Measurements from ENCODE around the gene TGM3. TPM values are rescaled to one million over a fixed set of nuclear protein-coding genes. Genes with fewer than 3 reads are reported as not detected.
"Not testable (repeated sequence)": the region's sequence is repeated elsewhere in the genome, so short reads cannot be mapped to it uniquely, and the experiment has no call there.

TGM3 gene, protein sequence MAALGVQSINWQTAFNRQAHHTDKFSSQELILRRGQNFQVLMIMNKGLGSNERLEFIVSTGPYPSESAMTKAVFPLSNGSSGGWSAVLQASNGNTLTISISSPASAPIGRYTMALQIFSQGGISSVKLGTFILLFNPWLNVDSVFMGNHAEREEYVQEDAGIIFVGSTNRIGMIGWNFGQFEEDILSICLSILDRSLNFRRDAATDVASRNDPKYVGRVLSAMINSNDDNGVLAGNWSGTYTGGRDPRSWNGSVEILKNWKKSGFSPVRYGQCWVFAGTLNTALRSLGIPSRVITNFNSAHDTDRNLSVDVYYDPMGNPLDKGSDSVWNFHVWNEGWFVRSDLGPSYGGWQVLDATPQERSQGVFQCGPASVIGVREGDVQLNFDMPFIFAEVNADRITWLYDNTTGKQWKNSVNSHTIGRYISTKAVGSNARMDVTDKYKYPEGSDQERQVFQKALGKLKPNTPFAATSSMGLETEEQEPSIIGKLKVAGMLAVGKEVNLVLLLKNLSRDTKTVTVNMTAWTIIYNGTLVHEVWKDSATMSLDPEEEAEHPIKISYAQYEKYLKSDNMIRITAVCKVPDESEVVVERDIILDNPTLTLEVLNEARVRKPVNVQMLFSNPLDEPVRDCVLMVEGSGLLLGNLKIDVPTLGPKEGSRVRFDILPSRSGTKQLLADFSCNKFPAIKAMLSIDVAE
- polyA plus RNA-seq (ENCODE audit: insufficient read length), result 0.25 TPM

DNA sequence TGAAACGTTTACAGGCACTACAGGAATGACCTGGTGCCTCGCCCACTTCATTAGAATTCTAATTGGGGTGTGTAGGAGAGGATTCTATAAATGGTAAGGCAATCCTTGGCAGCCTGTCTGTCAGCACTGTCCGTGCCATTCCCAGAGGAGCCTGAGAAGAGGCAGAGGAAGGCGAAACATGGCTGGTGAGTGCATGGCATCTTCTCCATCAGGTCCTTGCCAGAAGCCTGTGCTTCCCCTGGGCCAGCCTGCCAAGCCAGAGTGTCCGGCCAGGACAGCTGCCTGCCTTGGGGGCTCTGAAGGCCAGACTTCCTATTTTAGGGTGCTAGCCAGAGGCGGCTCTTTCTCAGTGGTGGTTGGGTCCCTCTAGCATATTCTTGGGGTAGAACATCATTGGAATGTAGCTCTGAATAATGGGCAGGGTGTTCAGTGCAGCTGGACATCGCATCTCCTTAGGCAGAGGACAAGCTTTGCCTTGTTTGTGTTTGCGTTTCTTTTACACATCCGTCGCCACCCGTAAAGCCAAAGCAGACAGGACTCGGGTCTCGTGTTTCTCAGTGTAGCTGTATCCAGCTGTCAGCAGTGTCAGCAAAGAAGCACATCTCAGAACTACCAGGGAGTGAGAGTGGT lies at the start of gene TGM3:
Gene TGM3 (plus strand): TSS at position 116 of the 630 bp plus-strand sequence. CDS start 63 bp downstream, at position 179.
- DNase-seq (ENCODE audit: low read depth), result no peak

DNA sequence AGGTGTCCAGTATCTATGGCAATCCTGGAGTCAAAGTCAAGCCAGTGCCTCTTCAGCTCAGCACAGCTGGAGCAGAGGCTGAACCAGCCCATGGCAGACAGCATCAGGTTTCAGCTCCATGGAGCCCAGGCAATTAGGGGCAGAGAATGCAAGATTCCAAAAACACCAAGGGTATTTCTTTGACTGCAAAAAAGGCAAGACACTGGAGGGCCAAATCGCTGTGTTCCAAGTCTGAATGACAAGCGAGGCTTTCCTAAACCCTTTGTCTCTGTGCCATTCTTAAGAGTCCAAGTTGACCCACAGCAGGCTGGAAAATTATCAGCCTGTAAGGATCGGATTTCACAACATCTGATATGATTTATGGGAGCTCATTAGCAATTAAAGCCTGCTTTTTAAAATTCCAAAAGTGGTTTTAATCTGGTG lies 49.7 kb upstream of the TGM3 start:
- DNase-seq (ENCODE audit: low read depth), result no peak

DNA sequence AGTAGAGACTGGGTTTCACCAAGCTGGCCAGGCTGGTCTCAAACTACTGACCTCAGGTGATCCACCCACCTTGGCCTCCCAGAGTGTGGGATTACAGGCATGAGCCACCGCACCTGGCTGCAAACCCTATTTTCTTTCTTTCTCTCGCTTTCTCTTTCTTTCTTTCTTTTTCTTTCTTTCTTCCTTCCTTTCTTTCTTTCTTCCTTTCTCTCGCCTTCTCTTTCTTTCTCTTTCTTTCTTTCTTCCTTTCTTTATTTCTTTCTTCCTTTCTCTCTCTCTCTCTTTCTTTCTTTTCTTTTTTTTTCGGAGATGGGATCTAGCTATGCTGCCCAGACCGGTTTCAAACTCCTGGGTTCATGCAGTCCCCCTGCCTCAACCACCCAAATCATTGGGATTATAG lies 47.0 kb upstream of the TGM3 start:
- no peak for DNase-seq (ENCODE audit: low read depth)

DNA sequence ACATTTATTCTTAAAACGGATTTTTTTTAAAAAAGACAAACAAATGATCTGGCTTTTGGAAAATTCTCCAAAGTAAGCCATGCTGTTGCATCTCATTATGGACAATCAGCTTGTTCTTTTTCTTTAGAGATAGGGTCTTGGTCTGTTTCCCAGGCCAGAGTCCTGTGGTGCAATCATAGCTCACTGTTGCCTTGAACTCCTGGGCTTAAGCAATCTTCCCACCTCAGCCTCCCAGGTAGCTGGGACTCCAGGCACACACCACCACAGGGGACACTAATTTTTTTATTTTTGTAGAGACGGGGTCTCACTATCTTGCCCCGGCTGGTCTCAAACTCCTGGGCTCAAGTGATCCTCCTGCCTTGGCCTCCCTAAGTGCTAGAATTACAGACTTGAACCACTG lies 45.9 kb upstream of the TGM3 start:
- no peak for DNase-seq (ENCODE audit: low read depth)

DNA sequence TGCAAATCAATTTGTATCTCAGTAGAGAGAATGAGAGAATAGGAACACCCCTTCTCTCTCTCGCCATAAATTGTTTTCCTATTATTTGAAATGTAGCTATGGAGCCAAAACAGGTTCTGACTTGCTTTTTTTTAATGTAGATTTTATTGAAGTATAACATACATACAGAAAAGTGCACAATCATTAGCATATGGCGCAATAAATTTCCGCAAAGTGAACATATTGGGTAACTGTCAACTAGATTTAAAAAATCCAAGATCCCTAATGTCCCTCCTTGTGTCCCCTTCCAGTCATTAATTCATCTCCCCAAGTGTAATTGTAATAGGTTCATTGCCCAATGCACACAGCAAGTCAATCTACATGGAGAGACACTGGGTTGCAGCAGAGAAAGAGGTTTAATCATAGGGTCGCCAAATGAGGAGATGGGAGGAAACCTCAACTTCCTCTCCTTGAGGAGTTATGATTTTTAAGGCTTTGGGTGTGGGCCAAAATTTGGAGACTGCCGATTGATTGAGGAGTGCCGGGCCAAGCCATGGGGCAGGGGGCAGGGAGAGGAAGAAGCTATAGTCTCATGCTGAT lies 43.3 kb upstream of the TGM3 start:
- no peak for DNase-seq (ENCODE audit: low read depth)

DNA sequence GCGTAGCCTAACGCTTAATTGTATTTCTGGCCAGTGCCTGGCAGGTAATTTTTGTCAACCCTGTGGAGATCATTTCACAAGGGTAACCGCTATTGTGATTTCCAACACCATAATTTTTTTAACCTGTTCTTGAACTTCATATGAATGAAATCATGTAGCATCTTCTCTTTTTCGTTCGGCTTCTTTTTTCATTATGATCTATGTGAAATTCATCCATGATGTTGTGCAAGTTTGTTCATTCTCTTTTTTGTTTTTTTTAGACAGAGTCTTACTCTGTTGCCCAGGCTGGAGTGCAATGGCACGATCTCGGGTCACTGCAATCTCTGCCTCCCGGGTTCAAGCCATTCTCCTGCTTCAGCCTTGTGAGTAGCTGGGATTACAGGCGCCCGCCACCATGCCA lies 42.5 kb upstream of the TGM3 start:
- no peak for DNase-seq (ENCODE audit: low read depth)

DNA sequence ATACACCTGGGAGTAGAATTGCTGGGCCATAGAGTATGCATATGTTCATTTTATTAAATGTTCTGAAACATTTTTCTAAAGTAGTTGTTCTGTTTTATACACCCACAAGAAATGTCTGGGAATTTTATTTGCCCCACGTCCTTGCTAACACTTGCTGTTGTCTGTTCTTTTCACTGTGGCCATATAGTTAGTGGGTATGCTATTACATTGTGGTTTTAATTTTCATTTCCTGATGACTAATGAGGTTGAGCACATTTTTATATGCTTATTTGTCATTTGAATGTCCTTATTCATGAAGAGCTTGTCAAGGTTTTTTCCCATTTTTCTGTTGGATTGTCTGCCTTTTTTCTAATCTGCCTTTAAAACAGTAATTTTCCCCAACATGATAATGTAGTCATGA lies 41.5 kb upstream of the TGM3 start:
- DNase-seq (ENCODE audit: low read depth), result no peak

DNA sequence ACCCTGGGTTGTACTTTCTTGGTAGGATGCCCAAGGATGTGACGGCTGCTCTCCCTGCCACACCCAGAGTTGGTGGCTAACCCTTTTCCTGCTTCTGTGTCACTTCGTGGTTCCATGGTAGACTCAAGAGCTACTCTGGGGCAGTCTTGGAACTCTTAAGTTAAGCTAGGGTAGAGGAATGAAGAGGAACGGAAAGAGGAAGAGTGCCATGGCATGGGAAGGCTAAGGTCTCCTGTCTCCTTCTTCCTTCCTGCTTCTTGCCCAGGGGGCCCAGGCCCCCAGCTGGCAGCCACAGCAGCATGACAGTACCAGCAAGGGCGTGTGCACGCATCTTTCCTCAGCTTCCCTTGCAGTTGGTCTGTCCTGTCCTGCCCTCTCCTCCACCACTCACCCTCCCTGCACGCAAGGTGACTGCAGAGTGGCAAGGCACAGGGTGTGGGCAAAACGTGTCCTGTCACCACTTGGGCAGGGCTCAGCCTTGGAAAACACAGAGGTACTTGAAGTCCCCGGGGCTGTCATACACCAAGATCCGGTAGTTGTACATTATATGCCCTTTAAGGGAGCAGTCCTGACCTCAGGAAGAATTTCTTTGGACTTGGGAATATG lies 39.8 kb upstream of the TGM3 start:
- no peak for DNase-seq (ENCODE audit: low read depth)

DNA sequence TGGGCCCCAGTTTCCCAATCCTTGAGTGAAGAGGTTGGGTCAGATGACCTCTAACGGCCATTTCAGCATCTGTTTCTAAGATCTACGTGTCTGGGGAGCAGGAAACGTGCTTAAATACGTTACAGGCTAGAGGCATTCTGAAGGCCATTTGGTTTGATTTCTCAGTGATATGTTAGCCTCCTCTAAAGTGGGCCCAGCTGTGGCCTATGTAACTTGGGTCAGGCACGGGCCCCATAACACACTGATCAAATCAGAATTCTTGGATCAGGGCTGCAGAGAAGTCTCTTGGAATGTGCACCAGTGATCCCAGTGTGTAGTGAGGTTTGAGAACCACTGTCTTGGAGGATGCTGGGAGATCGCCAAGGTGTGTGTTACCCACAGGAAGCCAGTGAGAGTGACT lies 36.1 kb upstream of the TGM3 start:
- no peak for DNase-seq (ENCODE audit: low read depth)

DNA sequence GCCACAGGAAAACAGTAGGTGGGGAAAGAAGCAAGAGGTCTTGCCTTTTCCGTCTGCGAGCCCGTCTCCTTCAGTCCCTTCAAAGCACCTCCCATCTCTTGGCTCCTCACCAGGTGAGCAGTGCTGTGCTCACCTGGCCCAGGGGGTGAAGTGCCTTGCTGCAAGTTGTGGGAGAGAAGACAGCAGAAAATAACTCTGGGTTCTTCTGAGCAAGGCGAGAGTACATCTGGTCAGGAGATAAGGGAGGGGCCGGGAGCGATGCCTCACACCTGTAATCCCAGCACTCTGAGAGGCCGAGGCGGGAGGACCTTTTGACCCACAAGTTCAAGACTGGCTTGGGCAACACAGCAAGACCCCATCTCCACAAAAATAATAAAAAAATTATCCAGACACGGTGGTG lies 35.6 kb upstream of the TGM3 start:
- DNase-seq (ENCODE audit: low read depth), result no peak

DNA sequence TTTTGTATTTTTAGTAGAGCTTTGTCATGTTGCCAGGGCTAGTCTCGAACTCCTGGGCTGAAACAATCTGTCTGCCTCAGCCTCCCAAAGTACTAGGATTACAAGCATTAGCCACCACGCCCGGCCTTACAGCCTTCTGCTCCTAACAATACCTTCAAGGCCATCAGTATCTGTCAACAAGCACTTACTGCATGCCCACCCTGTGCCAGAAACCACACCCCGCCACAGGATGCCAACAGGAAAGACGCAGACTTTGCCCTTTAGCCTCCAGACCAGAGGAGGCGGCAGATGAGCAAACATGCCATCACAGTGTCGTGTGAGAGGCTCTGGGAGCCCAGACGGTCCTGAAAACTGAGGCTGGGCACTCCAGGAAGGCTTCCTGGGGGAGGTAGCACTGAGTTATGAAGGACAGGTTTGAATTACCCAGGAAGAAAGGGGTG lies 34.7 kb upstream of the TGM3 start:
- DNase-seq (ENCODE audit: low read depth), result no peak

DNA sequence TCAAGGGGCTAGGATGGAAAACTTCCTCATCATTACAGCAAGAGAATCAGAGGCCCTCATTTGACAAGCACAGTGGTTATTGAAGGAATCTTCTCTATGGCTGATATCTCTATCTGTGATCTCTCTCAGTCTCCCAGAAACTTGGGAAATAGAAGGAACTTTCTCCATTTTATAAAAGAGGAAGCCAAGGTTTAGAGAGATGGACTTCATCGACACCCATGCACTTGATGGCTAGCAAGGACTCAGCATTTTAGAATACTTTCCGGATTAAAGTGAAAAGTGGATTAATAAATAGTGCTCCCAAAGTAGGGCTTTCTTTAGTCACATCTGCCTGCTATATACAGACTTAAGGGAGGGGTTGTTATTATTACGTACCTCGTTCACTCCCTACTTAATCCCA lies 34.2 kb upstream of the TGM3 start:
- DNase-seq (ENCODE audit: low read depth), result no peak

DNA sequence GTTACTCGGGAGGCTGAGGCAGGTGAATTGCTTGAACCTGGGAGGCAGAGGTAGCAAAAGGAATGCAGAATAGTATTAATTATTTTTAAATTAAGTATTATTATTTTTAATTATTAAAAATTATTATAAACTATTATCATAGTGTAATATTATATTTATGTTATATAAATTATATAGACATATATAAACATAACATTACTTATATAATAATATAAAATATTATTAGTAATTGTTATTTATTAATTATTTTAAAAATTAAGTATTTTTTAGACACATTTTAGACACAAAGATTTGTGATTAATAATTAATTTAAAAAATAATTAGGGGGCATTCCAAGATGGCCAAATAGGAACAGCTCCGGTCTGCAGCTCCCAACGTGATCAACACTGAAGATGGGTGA lies 31.7 kb upstream of the TGM3 start:
- DNase-seq (ENCODE audit: low read depth), result no peak

DNA sequence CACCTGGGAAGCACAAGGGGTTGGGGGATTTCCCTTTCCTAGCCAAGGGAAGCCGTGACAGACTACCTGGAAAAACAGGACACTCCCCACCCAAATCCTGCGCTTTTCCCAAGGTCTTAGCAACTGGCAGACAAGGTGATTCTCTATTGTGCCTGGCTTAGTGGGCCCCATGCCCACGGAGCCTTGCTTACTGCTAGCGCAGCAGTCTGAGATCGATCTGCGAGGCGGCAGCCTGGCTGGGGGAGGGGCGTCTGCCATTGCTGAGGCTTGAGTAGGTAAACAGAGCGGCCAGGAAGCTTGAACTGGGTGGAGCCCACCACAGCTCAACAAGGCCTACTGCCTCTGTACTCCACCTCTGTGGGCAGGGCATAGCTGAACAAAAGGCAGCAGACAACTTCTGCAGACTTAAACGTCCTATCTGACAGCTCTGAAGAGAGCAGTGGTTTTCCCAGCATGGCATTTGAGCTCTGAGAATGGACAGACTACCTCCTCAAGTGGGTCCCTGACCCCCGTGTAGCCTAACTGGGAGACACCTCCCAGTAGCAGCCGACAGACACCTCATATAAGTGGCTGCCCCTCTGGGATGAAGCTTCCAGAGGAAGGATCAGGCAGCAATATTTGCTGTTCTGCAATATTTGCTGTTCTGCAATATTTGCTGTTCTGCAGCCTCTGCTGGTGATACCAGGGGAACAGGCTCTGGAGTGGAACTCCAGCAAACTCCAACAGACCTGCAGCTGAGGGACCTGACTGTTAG lies 31.0 kb upstream of the TGM3 start:
- not testable (repeated sequence) for DNase-seq (ENCODE audit: low read depth)

DNA sequence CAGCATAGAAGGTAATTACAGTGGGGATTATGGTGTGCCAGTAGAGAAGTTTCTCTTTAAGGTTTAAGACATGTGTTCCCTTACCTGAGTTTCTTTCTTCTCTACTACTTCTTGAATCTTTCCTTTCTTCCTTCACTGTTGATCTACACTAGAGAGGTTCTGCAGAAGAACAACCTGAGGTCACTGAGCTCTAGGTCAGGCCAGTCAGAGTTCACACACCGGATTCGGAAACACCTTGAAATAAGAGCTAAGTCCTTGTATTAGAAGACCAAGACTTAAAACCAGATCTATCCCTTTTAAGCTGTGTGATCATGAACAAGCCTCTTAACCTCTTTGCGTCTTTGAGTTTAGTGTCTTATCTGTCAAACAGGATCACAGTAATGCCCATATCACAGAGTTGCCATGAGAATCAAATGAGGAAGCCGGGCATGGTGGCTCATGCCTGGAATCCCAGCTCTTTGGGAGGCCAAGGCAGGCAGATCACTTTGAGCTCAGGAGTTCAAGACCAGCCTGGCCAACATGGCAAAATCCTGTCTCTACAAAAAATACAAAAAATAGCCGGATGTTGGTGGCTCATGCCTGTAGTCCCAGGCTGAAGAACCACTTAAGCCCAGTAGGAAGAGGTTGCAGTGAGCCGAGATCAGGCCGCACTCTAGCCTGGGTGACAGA lies 22.0 kb upstream of the TGM3 start:
- no peak for DNase-seq (ENCODE audit: low read depth)

DNA sequence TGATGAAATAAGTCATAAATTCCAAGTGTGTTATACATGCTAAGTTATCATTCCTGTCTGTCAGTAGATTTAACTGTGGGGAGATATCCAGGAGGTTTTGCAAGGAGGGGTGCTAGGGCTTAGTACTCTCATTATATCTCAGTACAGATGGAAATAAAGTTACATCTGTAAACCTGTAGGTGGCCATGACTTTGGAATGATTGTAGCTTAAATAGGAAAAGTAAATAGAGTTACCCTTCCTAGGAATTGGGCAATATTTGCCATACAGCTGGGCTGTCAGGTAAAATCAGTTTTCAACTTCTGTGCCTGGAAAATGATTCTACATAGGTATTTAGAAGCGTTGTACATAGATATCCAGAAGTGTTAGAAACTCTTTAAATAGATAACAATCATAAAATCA lies 19.8 kb upstream of the TGM3 start:
- DNase-seq (ENCODE audit: low read depth), result no peak

DNA sequence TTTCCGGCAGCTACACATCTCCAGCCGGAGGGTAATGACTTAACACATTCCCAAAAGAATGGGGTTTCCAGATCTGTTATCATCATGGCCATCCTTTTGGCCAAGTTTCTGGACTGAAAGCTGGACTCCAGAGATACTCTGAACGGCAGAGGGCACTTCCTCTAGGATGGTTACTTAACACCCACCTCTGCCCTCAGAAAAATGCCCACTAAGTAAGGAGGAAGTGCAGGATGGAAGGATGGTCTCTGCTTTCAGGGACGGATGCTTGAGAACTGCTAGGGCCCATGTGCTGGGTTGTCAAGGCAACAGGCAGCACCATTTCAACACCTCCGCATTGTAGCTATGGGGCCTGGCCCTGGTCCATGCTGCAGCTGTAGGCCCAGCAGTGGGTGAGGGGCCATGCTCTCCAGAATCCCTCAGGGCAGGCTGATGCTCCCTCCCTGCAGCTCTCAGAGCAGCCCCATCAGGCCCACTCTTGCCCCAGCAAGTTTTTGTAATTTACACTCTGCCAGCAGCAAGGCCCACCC lies 16.5 kb upstream of the TGM3 start:
- no peak for DNase-seq (ENCODE audit: low read depth)

DNA sequence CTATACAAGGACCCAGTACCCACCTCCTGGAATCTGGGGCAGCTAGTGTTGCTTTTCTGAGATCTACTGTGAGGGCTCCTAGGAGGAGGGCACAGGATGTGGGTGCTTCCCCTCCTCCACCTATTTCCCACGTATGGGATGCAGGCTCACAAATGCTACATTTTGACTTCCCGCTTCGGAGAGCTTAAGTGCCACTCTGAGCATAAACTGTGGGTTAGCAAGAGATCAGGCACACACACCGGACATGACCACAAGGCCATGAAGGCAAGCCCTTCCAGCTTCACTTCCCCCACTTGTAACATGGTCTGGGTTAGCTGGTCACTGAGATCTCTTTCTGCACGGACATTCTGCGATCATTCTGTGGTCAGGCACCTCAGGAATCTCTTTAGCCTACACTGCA lies 15.7 kb upstream of the TGM3 start:
- no peak for DNase-seq (ENCODE audit: low read depth)

DNA sequence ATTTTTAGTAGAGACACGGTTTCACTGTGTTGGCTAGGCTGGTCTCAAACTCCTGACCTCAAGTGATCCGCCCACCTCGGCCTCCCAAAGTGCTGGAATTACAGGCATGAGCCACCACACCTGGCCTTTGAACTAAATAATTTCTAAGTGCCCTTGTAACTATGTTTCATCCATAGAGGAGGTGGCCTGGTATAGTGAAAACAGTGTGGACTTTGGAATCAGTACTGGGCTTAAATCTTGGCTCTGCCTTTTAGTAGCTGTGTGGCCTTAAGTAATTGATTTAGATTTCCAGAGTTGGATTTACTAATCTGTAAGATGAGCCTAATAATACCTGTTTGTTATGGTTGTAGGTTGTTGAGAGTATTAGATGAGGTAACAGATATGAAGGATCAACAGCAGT lies 14.2 kb upstream of the TGM3 start:
- DNase-seq (ENCODE audit: low read depth), result no peak

DNA sequence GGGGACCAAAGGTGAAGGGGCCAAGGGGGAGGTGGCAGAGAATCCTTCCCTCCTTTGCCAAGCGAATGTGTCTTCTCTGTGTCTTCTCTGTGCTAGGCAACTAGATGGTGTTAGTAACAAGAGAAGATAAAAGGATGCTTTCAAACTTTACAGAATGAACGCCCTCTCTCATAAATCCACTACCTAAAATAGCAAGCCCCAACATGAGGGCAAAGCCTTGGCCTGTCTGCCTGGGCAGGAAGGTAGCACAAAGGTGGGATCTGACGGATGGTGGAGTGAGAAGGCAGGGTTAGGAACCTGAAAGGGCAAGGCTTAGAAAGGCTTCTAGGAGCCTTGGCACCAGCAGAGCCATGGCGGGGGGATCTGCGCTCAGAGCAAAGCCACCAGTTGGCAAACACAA lies 13.6 kb upstream of the TGM3 start:
- no peak for DNase-seq (ENCODE audit: low read depth)

All from forelimb muscle (tissue), 1 donor.